Measurements from ENCODE around the gene LAMC1. TPM values are rescaled to one million over a fixed set of nuclear protein-coding genes. Genes with fewer than 3 reads are reported as not detected.

The LAMC1 gene
- total RNA-seq (2014; rRNA removed; shearing (Covaris generic)), result 132 and 133 TPM in 2 replicates

DNA sequence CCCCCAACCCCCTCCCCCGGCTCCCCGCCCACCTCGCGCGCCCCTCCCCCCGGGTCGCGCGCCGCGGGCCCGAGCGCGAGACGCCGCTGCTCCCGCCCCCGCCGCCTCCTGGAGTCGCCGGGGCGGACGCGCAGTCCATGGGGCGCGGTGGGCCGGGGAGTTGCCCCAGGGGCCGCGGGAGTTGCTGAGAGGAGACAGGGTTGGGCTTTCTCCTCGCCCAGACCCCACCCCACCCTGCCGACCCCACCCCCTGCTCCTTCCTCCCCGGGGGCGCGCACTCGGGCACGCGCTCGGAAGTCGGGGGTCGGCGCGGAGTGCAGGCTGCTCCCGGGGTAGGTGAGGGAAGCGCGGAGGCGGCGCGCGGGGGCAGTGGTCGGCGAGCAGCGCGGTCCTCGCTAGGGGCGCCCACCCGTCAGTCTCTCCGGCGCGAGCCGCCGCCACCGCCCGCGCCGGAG is at the start of gene LAMC1:
LAMC1 (plus strand) TSS at position 275 of the 455 bp plus-strand sequence. CDS start 297 bp downstream, outside the sequence.
- DNase-seq (ENCODE audit: low read depth), result peak; percentile 79

DNA sequence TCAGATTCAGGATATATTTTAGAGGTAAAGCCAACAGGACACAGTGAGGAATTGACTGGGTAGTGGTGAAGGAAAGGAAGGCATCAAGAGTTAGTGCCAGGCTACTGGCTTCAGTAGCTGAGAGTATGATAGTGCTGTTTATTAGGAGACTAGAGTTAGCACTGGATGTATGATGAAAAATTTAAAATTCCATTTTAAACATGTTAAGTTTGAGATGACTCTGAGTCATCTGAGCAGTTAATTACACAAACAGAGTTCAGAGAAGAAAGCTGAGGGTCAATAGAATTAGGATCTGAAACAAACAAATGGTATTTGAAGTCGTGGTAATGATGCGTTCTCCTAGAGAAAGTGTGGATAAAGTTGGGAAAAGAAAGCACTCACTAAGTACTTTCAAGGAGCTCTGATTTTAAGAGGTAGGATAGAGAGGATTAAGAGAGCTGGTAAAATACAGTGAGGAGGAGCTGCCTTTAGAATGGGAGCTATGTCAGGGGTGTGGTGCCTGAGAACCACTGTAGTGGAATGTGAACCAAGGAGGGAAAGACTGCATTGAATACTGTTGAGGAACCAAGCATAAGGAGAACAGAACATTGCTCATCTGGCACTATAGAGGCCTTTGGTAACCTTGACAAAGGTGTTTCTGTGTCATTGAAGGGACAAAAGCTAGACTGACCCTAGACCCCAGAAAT is 48.6 kb upstream of the LAMC1 start:
- no peak for DNase-seq (ENCODE audit: low read depth)

DNA sequence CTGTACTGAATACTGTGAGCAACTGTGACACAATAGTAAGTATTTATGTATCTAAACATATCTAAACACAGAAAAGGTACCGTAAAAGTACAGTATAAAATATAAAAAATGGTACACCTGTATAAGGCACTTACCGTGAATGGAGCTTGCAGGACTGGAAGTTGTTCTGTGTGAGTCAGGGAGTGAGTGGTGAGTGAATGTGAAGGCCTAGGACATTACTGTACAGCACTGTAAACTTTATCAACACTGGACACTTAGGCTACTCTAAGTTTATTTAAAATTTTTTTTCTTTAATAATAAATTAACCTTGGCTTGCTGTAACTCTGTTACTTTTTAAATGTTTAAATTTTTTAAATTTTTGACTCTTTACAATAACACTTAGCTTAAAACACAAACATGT is 45.7 kb upstream of the LAMC1 start:
- DNase-seq (ENCODE audit: low read depth), result no peak

GRCh38 chr1:182978151-182978853 is 44.9 kb upstream of the LAMC1 start:
- no peak for DNase-seq (ENCODE audit: low read depth)

DNA sequence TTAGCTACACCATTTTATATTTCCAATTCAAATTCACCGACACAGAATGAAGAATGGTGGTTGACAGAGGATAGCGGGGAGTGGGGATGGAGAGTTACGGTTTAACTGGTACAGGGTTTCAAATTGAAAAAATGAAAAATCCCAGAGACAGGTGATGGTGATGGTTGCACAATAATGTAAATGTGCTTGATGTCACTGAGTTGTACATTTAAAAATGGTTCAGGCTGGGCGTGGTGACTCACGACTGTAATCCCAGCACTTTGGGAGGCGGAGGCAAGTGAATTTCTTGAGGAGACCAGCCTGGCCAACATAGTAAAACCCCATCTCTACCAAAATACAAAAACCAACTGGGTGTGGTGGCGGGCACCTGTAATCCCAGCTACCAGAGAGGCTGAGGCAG is 39.1 kb upstream of the LAMC1 start:
- no peak for DNase-seq (ENCODE audit: low read depth)

DNA sequence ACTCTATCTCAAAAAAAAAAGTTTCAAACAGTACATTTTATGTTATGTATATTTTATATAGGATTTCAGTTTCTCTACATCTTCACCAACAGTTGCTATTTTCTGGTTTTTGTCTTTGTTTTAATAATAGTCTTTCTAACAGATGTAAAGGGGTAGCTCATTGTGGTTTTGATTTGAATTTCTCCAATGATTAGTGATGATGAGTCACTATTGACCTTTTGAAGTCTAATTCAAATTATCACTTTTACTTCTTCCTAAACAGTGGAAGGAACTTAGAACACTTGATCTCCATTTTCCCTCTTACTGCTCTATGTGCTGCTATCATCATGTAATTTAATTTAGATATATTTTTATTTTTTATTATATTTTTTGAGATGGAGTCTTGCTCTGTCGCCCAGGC is 38.6 kb upstream of the LAMC1 start:
- peak; percentile 43 for DNase-seq (ENCODE audit: low read depth)

- DNase-seq (ENCODE audit: low read depth), result no peak
These were observed 37.3 kb upstream of the LAMC1 start for GRCh38 chr1:182985876-182986275.

- DNase-seq (ENCODE audit: low read depth), result peak; percentile 30
These were observed 32.6 kb upstream of the LAMC1 start for GRCh38 chr1:182990413-182991144.

- no peak for DNase-seq (ENCODE audit: low read depth)
These were observed 29.5 kb upstream of the LAMC1 start for GRCh38 chr1:182993746-182994145.

- peak; percentile 42 for DNase-seq (ENCODE audit: low read depth)
These were observed 27.3 kb upstream of the LAMC1 start for GRCh38 chr1:182995894-182996293.

DNA sequence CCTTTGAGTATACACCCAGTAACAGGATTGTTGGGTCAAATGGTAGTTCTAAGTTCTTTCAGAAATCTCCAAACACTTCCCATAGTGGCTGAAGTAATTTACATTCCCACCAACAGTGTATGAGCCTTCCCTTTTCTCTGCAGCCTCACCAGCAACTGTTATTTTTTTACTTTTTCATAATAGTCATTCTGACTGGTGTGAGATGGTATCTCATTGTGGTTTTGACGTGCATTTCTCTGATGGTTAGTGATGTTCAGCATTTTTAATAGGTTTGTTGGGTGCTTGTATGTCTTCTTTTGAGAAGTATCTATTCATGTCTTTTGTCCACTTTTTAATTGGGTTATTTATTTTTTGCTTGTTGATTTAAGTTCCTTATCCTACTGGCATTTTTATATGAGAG is 26.4 kb upstream of the LAMC1 start:
- DNase-seq (ENCODE audit: low read depth), result peak; percentile 33

DNA sequence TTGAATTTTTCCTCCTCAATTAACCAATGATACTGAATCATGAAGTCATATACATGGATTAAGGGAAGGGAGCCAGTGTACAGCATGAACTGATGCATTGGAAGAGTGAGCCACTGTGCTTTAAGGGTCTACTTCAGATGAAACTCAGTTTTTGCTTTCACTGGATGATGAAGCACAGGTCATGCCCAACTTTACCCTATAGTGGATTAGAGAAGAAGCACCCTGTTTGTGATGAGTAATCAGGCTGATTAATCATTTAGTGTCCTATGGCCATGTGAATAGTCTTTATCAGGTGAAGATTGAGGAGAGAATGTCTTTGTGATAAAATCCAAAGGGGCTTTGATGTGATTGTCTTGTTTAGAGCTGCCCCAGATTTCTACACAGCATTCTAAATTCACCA is 24.7 kb upstream of the LAMC1 start:
- no peak for DNase-seq (ENCODE audit: low read depth)

- no peak for DNase-seq (ENCODE audit: low read depth)
These were observed 22.9 kb upstream of the LAMC1 start for GRCh38 chr1:183000167-183000962.

DNA sequence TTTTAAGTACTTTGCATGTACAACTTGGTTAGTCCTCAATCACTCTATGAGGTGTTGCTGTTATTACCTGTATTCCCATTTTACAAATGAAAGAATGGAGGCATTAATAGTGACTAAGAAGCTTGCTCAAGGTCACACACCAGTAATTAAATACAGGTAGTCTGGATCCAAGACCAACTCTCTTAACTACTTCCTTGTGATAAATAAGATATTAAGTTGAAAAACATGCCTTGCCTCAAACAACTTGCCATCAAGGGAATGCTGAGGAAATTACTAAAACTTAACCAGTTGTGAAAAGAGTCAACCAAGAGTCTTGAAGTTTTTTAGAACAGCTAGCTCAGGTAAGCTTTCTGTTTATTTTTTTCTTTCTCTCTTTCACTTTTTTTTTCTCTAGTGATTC is 21.0 kb upstream of the LAMC1 start:
- no peak for DNase-seq (ENCODE audit: low read depth)

DNA sequence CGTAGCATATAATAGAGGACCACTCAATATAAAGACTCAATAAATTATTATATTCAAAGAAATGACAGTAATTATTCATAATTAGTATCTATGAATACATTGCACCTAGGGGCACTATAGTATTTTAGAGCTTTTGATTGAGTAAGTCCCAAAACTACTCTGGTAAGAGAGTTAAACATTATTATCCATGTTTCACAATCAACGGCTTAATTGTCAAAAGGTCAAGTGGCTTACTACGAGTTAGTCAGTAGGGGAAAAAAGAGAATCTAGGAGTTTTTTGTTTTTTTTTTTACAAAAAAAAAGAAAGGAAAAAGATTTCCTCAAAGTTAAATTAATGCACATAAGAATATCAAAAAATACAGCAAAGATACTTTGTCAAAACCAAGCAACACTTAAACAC is 20.4 kb upstream of the LAMC1 start:
- no peak for DNase-seq (ENCODE audit: low read depth)

DNA sequence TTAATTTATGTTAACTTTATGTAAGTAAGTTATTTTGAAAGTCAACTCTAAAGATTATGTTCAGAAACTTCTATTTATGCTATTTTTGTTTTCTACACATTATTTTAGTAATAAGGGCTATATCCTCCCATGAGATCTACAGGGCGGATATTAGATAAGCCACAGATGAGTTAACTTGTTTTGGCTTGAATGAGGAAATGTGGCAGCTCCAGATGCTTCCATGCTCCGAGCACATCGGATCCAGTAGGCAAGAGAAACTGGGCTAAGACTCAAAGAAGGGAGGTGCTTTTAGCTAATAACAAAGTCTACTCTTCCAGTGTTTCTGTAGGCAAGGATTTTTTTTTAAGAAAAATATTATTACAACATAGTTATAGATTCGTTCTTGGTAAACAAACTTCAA is 20.0 kb upstream of the LAMC1 start:
- DNase-seq (ENCODE audit: low read depth), result peak; percentile 55

- DNase-seq (ENCODE audit: low read depth), result no peak
These were observed 19.1 kb upstream of the LAMC1 start for GRCh38 chr1:183004141-183004540.

DNA sequence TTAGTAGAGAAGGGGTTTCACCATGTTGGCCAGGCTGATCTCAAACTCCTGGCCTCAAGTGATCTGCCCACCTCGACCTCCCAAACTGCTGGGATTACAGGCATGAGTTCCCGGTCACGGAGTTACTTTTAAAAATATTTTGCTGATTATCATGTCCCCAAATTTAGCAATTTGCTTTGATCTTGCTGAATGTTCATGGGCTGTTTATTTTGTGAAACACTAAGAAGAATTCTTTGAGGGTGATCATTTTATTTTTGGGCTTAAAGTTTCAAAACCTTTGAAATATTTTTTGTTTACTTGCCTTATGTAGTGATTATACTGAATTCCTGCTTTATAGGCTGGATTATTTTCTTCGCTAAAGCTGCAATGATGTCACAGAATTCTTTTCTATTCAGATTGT is 11.4 kb upstream of the LAMC1 start:
- no peak for DNase-seq (ENCODE audit: low read depth)

- DNase-seq (ENCODE audit: low read depth), result no peak
These were observed 10.8 kb upstream of the LAMC1 start for GRCh38 chr1:183012301-183012994.

- DNase-seq (ENCODE audit: low read depth), result no peak
These were observed 4.0 kb upstream of the LAMC1 start for GRCh38 chr1:183019139-183019740.

GRCh38 chr1:183019860-183020259 is 3.4 kb upstream of the LAMC1 start:
- no peak for DNase-seq (ENCODE audit: low read depth)
